CD4-positive, alpha-beta T cell treated with Interleukin-21 for 1 hour (primary cell): ENCODE data around the gene FLT1.

ENCODE experiments used
- DNase-seq: peaks from one replicate; pipeline ENCODE4 v3.0.0-alpha.2; 2020

The FLT1 gene

GRCh38 chr13:28528388-28528787 is 33.5 kb upstream of the FLT1 start:
- DNase-seq: no peak

GRCh38 chr13:28527629-28528028 is 32.7 kb upstream of the FLT1 start:
- DNase-seq: no peak

- no peak for DNase-seq
Observed at GRCh38 chr13:28526876-28527275, 31.9 kb upstream of the FLT1 start.

- no peak for DNase-seq
Observed at GRCh38 chr13:28522871-28523270, 27.9 kb upstream of the FLT1 start.

- DNase-seq: no peak
Observed at GRCh38 chr13:28513745-28514144, 18.8 kb upstream of the FLT1 start.

- no peak for DNase-seq
Observed at GRCh38 chr13:28510542-28510941, 15.6 kb upstream of the FLT1 start.

GRCh38 chr13:28510066-28510465 is 15.1 kb upstream of the FLT1 start:
- no peak for DNase-seq

GRCh38 chr13:28505543-28506135 is 10.7 kb upstream of the FLT1 start:
- DNase-seq: no peak

- no peak for DNase-seq
Observed at GRCh38 chr13:28503182-28503967, 8.4 kb upstream of the FLT1 start.

- DNase-seq: no peak
Observed at GRCh38 chr13:28501547-28501946, 6.6 kb upstream of the FLT1 start.

- DNase-seq: no peak
Observed at GRCh38 chr13:28499609-28500008, 4.7 kb upstream of the FLT1 start.

GRCh38 chr13:28498481-28499115 is 3.7 kb upstream of the FLT1 start:
- DNase-seq: no peak

GRCh38 chr13:28497143-28497876 is 2.4 kb upstream of the FLT1 start:
- DNase-seq: no peak

- DNase-seq: no peak
Observed at GRCh38 chr13:28496188-28496564, 1.2 kb upstream of the FLT1 start.

GRCh38 chr13:28495538-28496187 is 735 bp upstream of the FLT1 start:
- DNase-seq: no peak

- no peak for DNase-seq
Observed at GRCh38 chr13:28494504-28494777, 487 bp downstream of the FLT1 start.

- no peak for DNase-seq
Observed at GRCh38 chr13:28493740-28494503, 1.0 kb downstream of the FLT1 start.

GRCh38 chr13:28492569-28493367 is 2.2 kb downstream of the FLT1 start:
- peak; percentile 47 for DNase-seq

- no peak for DNase-seq
Observed at GRCh38 chr13:28490061-28490460, 4.9 kb downstream of the FLT1 start.

GRCh38 chr13:28489524-28489931 is 5.4 kb downstream of the FLT1 start:
- no peak for DNase-seq

GRCh38 chr13:28488376-28489005 is 6.4 kb downstream of the FLT1 start:
- no peak for DNase-seq
